Endothelial cell of umbilical vein (primary cell): Measurements from ENCODE around the gene LIG3.

Experiments used
- CTCF ChIP-seq, 2 donors: IDR thresholded peaks; 1 replicate in 1 of 2; 2 replicates in 1 of 2; pipeline ENCODE4 v1.5.1; 2011; ENCODE audit warnings: low read length in 2 of 2, mild to moderate bottlenecking in 2 of 2, moderate library complexity in 2 of 2, control low read depth in 1 of 2, inconsistent platforms in 1 of 2, low read depth in 1 of 2; ENCODE audit not compliant: insufficient read depth in 1 of 2; ENCODE audit errors: extremely low read depth in 1 of 2
- MYC ChIP-seq: IDR thresholded peaks from one replicate; pipeline ENCODE4 v1.6.1; 2011; ENCODE audit warnings: mild to moderate bottlenecking, low read depth, low read length

GRCh38 chr17:34990921-34991365 lies 10.6 kb downstream of the LIG3 start:
- TF ChIP-seq CTCF (IDR thresholded peaks at IDR 0.05; ENCODE audit: extremely low read depth in 1 of 2, insufficient read depth in 1 of 2, low read depth in 1 of 2, low read length in 2 of 2) (no peak), MYC (no peak)
